GM23338 (cell line): ENCODE measurements around the gene HDAC3.

ENCODE experiments used
- POLR2AphosphoS5 ChIP-seq: IDR thresholded peaks from 2 replicates; pipeline ENCODE4 v1.6.1; 2016; ENCODE audit warnings: antibody characterized with exemption, low read depth
- TF ChIP-seq, protein P1 (sequence below), 2 experiments: fragments of 200-600 bp in 1 of 2; sonication (generic) in 1 of 2; conservative IDR thresholded peaks; 2 replicates each; pipeline versions ENCODE4 v1.5.1 to v1.6.1; 2016 to 2017; ENCODE audit warnings: antibody characterized with exemption in 2 of 2, low read depth in 2 of 2, mild to moderate bottlenecking in 2 of 2, moderate library complexity in 1 of 2

DNA sequence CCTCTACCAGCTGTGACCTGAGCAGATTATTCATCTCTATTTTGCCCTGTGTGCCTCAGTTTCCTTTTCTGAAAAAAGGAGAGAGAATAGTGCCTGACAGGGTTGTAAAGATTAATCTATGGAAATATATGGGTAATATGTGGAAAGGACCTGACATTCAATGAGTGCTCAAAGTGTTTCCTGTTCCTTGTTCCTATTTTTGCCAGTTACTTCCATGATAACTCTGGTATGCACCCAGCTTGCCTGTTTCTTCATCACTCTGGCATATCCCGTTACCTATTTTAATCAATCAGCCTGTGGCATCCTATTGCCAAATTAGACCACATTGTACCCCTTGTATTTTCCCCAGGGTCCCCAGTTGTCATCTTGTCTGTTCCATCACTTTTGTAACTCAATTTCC, 48.9 kb upstream of the HDAC3 start:
- TF ChIP-seq, protein P1, sequence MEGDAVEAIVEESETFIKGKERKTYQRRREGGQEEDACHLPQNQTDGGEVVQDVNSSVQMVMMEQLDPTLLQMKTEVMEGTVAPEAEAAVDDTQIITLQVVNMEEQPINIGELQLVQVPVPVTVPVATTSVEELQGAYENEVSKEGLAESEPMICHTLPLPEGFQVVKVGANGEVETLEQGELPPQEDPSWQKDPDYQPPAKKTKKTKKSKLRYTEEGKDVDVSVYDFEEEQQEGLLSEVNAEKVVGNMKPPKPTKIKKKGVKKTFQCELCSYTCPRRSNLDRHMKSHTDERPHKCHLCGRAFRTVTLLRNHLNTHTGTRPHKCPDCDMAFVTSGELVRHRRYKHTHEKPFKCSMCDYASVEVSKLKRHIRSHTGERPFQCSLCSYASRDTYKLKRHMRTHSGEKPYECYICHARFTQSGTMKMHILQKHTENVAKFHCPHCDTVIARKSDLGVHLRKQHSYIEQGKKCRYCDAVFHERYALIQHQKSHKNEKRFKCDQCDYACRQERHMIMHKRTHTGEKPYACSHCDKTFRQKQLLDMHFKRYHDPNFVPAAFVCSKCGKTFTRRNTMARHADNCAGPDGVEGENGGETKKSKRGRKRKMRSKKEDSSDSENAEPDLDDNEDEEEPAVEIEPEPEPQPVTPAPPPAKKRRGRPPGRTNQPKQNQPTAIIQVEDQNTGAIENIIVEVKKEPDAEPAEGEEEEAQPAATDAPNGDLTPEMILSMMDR (conservative IDR thresholded peaks at IDR 0.05; ENCODE audit: low read depth in 2 of 2) = no peak
- TF ChIP-seq POLR2AphosphoS5 = no peak
